Measurements from ENCODE around the gene IPCEF1.
"Not testable (repeated sequence)": the region's sequence is repeated elsewhere in the genome, so short reads cannot be mapped to it uniquely, and the experiment has no call there.

IPCEF1 gene

DNA sequence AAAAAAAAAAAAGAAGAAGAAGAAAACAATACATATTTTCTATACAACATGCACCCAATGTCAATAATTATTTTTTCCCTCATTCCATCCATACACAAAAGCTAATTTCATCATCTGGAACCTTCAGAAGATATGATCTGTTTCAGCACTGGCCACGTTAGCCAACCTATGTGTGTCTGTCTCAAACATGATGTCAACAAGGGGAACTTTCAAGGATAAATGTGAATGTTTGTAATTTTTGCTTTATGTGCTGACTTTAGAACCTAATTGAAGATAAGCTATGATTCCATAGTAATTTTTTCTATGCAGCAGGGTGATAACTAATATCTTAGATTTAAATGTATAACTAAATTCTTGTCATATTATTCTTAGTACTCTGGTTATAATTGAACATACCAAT lies 37.9 kb downstream of the IPCEF1 start:
- TF ChIP-seq, protein P1, sequence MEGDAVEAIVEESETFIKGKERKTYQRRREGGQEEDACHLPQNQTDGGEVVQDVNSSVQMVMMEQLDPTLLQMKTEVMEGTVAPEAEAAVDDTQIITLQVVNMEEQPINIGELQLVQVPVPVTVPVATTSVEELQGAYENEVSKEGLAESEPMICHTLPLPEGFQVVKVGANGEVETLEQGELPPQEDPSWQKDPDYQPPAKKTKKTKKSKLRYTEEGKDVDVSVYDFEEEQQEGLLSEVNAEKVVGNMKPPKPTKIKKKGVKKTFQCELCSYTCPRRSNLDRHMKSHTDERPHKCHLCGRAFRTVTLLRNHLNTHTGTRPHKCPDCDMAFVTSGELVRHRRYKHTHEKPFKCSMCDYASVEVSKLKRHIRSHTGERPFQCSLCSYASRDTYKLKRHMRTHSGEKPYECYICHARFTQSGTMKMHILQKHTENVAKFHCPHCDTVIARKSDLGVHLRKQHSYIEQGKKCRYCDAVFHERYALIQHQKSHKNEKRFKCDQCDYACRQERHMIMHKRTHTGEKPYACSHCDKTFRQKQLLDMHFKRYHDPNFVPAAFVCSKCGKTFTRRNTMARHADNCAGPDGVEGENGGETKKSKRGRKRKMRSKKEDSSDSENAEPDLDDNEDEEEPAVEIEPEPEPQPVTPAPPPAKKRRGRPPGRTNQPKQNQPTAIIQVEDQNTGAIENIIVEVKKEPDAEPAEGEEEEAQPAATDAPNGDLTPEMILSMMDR (IDR thresholded peaks at IDR 0.05; ENCODE audit: low read depth, low read length), result no peak
- no peak overlapping the region for H3K4me3 ChIP-seq (ENCODE audit: low read depth, low read length)

DNA sequence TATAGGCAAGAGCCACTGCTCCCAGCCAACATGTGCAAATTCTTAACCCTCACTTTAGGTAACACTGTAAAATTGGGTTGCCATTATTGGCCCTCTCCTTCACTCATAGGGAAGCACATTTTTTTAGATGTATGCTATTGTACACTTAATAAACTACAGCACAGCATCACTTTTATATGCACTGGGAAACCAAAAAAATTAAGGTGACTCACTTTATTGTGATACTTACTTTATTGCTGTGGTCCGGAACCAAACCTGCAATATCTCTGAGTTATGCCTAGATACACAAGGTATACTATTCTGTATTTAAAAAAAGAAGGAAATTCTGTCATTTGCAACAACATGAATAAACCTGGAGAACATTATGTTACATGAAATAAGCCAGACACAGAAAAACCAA lies 40.5 kb downstream of the IPCEF1 start:
- TF ChIP-seq, protein P1 (IDR thresholded peaks at IDR 0.05; ENCODE audit: low read depth, low read length), result no peak
- no peak overlapping the region for H3K4me3 ChIP-seq (ENCODE audit: low read depth, low read length)

DNA sequence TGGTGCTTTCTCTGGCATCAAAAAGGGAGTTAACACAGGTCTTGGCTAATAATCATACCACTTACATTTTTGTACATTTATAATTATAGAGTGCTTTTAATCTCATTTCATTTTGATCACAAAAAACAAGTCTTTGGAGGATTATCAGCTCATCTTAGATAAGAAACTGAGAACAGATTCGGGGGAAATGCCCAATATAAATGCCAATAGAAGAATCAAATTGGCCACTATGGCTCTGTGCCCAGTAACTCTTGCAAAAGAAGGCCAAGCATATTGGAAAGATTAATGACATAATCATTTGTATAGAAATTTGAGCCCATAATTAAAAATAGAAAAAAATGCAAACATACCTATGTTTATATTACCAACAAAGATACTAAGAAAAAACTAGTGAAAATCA lies 42.5 kb downstream of the IPCEF1 start:
- TF ChIP-seq, protein P1 (IDR thresholded peaks at IDR 0.05; ENCODE audit: low read depth, low read length), result no peak
- H3K4me3 ChIP-seq (ENCODE audit: low read depth, low read length), result no peak overlapping the region

DNA sequence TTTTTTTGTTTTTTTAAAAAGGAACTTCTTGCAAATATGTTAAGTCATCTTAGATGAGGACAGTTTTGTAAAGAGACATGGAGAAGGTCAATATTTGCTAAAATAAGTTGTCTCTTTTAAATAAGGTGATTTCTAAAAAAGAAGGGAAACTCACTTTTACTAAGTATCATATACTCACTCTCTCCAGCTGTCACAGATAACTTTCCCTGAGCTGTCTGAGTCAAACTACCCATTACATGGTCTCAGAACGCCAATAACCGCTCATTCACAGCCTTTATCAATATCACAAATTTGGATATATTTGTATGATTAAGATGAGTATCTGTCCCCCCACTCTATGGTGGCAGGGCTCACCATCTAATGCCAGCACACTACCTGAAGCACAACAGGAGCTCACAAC lies 47.6 kb downstream of the IPCEF1 start:
- TF ChIP-seq, protein P1 (IDR thresholded peaks at IDR 0.05; ENCODE audit: low read depth, low read length), result no peak
- no peak overlapping the region for H3K4me3 ChIP-seq (ENCODE audit: low read depth, low read length)

DNA sequence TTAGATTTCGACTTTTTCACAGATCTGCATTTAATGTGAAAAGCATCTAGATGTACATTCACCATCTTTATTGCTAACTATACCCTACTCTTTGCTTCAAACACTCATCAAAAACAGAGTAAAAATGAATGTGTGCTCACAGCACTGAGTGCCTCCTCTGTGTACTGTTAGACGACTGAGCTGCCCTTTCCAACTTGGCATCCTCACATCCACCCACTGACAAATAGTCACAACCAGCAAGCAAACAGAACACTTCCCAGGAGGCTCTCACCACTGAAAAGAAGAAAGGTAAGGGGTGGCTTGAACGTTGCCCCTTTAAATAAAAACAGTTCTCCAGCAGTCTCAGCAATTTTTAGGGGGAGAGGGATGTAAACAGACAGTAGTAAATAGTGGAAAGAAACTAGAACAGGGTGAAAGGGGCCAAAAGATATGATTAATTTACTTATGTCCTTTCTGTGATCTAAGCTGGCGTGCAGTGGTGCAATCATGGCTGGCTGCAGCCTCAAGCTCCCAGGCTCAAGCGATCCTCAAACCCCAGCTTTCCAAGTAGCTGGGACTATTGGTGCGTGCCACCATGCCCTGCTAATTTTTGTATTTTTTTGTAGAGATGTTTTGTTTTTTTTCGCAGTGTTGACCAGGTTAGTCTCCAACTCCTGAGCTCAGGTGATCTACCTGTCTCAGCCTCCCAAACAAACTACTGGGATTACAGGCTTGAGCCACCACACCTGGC lies 48.7 kb downstream of the IPCEF1 start:
- TF ChIP-seq, protein P1 (IDR thresholded peaks at IDR 0.05; ENCODE audit: low read depth, low read length), result no peak
- H3K4me3 ChIP-seq (ENCODE audit: low read depth, low read length), result no peak overlapping the region

DNA sequence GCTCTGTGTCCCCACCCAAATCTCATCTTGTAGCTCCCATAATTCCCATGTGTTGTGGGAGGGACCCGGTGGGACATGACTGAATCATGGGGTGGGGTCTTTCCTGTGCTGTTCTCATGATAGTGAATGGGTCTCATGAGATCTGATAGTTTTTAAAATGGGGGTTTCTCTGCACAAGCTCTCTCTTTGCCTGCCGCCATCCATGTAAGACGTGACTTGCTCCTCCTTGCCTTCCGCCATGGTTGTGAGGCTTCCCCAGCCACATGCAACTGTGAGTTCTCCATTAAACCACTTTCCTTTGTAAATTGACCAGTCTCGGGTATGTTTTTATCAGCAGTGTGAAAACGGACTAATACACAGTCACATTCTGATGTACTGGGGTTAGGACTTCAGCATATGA lies 49.5 kb downstream of the IPCEF1 start:
- not testable (repeated sequence) for H3K4me3 ChIP-seq (ENCODE audit: low read depth, low read length)

DNA sequence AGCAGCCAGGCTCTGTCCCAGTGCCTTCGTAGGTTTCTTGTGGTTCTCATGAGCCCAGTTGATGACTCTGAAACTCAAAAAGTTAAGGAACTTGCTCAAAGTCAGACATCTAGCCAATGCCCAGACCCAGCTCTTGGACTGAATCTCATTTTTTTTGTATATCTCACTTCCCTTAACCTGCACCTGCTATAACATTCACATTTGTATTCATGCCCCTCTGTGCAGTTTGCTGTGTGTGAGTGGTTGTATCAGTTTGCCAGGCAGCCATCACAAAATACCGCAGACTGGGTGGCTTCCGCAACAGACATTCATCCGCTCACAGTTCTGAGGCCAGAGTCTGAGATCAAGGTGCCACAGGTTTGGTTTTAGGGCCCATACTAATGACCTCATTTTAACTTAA lies 49.9 kb downstream of the IPCEF1 start:
- TF ChIP-seq, protein P1 (IDR thresholded peaks at IDR 0.05; ENCODE audit: low read depth, low read length), result no peak
- no peak overlapping the region for H3K4me3 ChIP-seq (ENCODE audit: low read depth, low read length)

DNA sequence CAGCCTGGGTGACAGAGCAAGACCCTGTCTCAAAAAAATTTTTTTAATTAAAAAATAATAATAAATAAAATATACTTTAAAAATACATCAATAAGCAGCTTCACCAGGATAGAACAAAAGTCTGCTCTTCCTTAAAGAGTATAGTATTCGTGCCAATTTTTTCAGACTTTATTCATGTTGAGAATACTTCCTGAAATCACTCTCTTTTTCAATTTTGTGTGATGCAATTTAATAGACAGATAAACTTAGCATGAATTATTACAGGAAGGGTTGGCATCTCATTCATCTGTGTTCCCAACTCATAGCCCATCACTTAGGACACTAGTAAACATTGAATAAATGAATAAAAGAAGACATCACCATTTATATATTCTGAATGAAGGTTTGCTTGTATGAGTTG lies 52.4 kb downstream of the IPCEF1 start:
- TF ChIP-seq, protein P1 (IDR thresholded peaks at IDR 0.05; ENCODE audit: low read depth, low read length), result no peak
- H3K4me3 ChIP-seq (ENCODE audit: low read depth, low read length), result no peak overlapping the region

DNA sequence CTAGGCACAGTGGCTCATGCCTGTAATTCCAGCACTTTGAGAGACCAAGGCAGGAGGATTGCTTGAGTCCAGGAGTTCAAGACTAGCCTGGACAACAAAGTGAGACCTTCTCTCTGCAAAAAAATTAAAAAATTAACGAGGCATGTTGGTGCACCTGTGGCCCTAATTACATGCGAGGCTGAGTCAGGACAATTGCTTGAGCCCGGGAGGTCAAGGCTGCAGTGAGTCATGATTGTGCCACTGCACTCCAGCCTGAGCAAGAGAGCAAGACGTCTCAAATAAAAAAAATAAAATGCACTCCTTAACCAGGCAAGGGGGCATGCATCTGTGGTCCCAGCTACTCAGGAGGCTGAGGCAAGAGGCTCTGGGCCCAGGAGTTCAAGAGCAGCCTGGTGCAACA lies 53.0 kb downstream of the IPCEF1 start:
- not testable (repeated sequence) for H3K4me3 ChIP-seq (ENCODE audit: low read depth, low read length)

Data from WI38 (cell line).